Measurements from ENCODE around the gene ZNF490. TPM values are rescaled to one million over a fixed set of nuclear protein-coding genes. Genes with fewer than 3 reads are reported as not detected.

ZNF490 gene
- total and polyA plus RNA-seq, 2 of the 4 experiments (the other 2 are of a cell fraction): 1.7 to 9.0 TPM

DNA sequence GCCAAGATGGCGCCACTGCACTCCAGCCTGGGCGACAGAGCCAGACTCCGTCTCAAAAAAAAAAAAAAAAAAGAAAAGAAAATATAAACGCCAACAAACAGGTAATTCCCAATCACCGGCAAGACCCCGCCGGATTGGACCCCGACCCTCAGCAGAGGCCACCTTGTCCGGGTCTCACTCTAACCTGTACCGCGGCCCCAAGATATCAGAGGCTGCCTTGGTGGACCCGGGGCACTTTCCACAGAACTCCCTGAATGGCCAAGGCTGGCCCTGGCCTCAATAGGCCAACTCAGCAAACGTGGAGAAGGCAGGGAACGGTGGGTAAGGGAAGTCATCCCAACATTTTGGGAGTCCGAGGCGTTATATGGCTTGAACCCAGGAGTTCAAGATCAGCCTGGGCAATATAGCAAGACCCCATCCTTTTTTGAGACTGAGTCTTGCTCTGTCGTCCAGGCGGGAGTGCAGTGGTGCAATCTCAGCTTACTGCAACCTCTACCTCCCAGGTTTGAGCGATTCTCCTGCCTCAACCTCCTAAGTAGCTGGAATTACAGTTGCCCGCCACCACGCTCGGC is 28.1 kb upstream of the ZNF490 start (continued):
- TF ChIP-seq CEBPB (IDR thresholded peaks at IDR 0.05; ENCODE audit: low read depth, low read length) (no peak), MXI1 (IDR thresholded peaks at IDR 0.05; ENCODE audit: borderline replicate concordance, low read depth, low read length) (no peak), BHLHE40 (IDR thresholded peaks at IDR 0.05; ENCODE audit: low read depth, low read length) (no peak), MAZ (IDR thresholded peaks at IDR 0.05; ENCODE audit: borderline replicate concordance, low read depth, low read length) (no peak)

DNA sequence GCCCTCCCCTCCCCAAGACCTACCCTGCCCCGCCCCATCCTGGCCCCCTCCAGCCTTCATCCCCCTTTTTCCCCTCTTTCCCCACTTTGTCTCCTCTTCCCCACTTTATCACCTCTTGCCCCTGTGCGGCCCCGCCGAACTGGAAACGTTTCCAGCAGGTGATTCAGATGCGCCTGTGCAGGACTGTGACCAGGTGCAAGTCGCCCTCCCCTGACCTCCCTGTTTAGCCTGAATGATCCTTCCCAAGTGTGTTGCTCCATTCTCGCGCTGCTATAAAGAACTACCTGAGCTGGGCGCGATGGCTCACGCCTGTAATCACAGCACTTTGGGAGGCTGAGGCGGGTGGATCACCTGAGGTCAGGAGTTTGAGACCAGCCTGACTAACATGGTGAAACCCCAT is 26.0 kb upstream of the ZNF490 start:
- CTCF ChIA-PET: no interaction called here
- dilution Hi-C loops (cut with HindIII; ENCODE audit: low sequenced_read_pairs, unreplicated experiment) (no loop called here), in situ Hi-C loops (cut with MboI; ENCODE audit: low sequenced_read_pairs) (no loop called here), intact Hi-C loops (cut with micrococcal nuclease) (no loop called here)
- Histone ChIP-seq H2BK120ac (ENCODE audit: low read depth, low read length) (no peak overlapping the region), H3K27ac (ENCODE audit: insufficient read depth, low read length) (no peak overlapping the region), H3K79me1 (ENCODE audit: low read depth in 1 of 2, low read length in 2 of 2) (no peaks in the 10 kb centered on the region), H3K14ac (replicated peaks; ENCODE audit: low read depth, low read length) (no peak overlapping the region), H2AK5ac (ENCODE audit: low read depth, low read length) (no peak overlapping the region), H3K4me1 (ENCODE audit: control insufficient read depth, insufficient read depth, low read length) (peaks cover 3% of the 10 kb centered on the region), H2BK20ac (ENCODE audit: low read depth, low read length) (no peak overlapping the region), H3K27me3 (ENCODE audit: control insufficient read depth, insufficient read depth, low read length) (no peaks in the 10 kb centered on the region), H4K20me1 (ENCODE audit: insufficient read depth, low read length) (no peaks in the 10 kb centered on the region), H3K56ac (ENCODE audit: extremely low read depth, insufficient read depth, low read length) (no peak overlapping the region), H2BK5ac (ENCODE audit: low read depth, low read length, poor library complexity, severe bottlenecking) (no peak overlapping the region), H3K23ac (ENCODE audit: low read depth, low read length) (no peak overlapping the region), H4K8ac (ENCODE audit: low read depth in 2 of 2, low read length in 2 of 2) (no peak overlapping the region), H3K9me3 (ENCODE audit: control insufficient read depth, insufficient read depth, low read length) (no peaks in the 10 kb centered on the region), H2AK9ac (replicated peaks; ENCODE audit: low read depth, low read length, poor library complexity) (no peak overlapping the region), H2BK15ac (ENCODE audit: low read depth, low read length) (no peak overlapping the region), H4K5ac (ENCODE audit: low read depth, low read length) (no peak overlapping the region), H2AFZ (replicated peaks; ENCODE audit: low read length, poor library complexity) (no peak overlapping the region), H3K4ac (ENCODE audit: low read depth, low read length) (no peak overlapping the region), H3K18ac (ENCODE audit: low read depth, low read length) (no peak overlapping the region), H3K9ac (ENCODE audit: low read depth, low read length) (no peak overlapping the region), H3K9me1 (ENCODE audit: insufficient read depth, low read length) (no peaks in the 10 kb centered on the region), H4K91ac (ENCODE audit: insufficient read depth, low read depth, low read length) (no peak overlapping the region), H3K36me3 (ENCODE audit: control insufficient read depth, insufficient read depth, low read length) (0 out of 2 replicates have a peak, but pooled peaks cover 4% of the 10 kb centered on the region), H3K4me2 (ENCODE audit: low read depth, low read length) (no peak overlapping the region), H3K4me3 (ENCODE audit: insufficient read depth, low read depth, low read length) (no peak overlapping the region)
- ATAC-seq (ENCODE audit: low read depth): no peak
- no peak for DNase-seq
- WGBS, 2 experiments (ENCODE audit: extremely low coverage in 2 of 2, insufficient read length in 1 of 2): 84% methylated on average over 5 of the region's 13 CpGs; no CpG with 5 or more reads in 1 of the 2 experiments
- POLR2A ChIA-PET (ENCODE audit: unreplicated experiment): no interaction called here
- no TSS peak for BruUV-seq (replicated peaks)
- no peak for TF ChIP-seq BHLHE40 (IDR thresholded peaks at IDR 0.05; ENCODE audit: low read depth, low read length)
- no peak for TF ChIP-seq CHD1 (IDR thresholded peaks at IDR 0.05; ENCODE audit: low read depth, low read length)
- TF ChIP-seq SMC3 (IDR thresholded peaks at IDR 0.05; ENCODE audit: low read depth, low read length): no peak
- TF ChIP-seq FOS (IDR thresholded peaks at IDR 0.05; ENCODE audit: low read depth, low read length): no peak
- TF ChIP-seq MXI1 (IDR thresholded peaks at IDR 0.05; ENCODE audit: borderline replicate concordance, low read depth, low read length): no peak
- TF ChIP-seq RFX5 (IDR thresholded peaks at IDR 0.05; ENCODE audit: low read depth, low read length): no peak
- TF ChIP-seq, protein P1, sequence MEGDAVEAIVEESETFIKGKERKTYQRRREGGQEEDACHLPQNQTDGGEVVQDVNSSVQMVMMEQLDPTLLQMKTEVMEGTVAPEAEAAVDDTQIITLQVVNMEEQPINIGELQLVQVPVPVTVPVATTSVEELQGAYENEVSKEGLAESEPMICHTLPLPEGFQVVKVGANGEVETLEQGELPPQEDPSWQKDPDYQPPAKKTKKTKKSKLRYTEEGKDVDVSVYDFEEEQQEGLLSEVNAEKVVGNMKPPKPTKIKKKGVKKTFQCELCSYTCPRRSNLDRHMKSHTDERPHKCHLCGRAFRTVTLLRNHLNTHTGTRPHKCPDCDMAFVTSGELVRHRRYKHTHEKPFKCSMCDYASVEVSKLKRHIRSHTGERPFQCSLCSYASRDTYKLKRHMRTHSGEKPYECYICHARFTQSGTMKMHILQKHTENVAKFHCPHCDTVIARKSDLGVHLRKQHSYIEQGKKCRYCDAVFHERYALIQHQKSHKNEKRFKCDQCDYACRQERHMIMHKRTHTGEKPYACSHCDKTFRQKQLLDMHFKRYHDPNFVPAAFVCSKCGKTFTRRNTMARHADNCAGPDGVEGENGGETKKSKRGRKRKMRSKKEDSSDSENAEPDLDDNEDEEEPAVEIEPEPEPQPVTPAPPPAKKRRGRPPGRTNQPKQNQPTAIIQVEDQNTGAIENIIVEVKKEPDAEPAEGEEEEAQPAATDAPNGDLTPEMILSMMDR (conservative IDR thresholded peaks at IDR 0.05; ENCODE audit: low read depth, low read length): no peak
- no peak for TF ChIP-seq POLR2A (IDR thresholded peaks at IDR 0.05; ENCODE audit: low read depth, low read length)
- TF ChIP-seq MAFK (IDR thresholded peaks at IDR 0.05; ENCODE audit: low read depth, low read length): no peak
- TF ChIP-seq, protein P2, sequence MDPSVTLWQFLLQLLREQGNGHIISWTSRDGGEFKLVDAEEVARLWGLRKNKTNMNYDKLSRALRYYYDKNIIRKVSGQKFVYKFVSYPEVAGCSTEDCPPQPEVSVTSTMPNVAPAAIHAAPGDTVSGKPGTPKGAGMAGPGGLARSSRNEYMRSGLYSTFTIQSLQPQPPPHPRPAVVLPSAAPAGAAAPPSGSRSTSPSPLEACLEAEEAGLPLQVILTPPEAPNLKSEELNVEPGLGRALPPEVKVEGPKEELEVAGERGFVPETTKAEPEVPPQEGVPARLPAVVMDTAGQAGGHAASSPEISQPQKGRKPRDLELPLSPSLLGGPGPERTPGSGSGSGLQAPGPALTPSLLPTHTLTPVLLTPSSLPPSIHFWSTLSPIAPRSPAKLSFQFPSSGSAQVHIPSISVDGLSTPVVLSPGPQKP (IDR thresholded peaks at IDR 0.05; ENCODE audit: borderline replicate concordance, low read depth, low read length): no peak
- TF ChIP-seq CEBPB (IDR thresholded peaks at IDR 0.05; ENCODE audit: low read depth, low read length): no peak
- TF ChIP-seq, protein P3, sequence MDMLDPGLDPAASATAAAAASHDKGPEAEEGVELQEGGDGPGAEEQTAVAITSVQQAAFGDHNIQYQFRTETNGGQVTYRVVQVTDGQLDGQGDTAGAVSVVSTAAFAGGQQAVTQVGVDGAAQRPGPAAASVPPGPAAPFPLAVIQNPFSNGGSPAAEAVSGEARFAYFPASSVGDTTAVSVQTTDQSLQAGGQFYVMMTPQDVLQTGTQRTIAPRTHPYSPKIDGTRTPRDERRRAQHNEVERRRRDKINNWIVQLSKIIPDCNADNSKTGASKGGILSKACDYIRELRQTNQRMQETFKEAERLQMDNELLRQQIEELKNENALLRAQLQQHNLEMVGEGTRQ (IDR thresholded peaks at IDR 0.05; ENCODE audit: low read depth, low read length): no peak
- TF ChIP-seq NFE2L2 (IDR thresholded peaks at IDR 0.05; ENCODE audit: low read depth, low read length): no peak
